GM18526 (cell line): ENCODE results near the gene SLC35E3.

Source experiments
- POLR2A ChIP-seq: IDR thresholded peaks from 3 replicates; pipeline ENCODE4 v1.6.1; 2011; ENCODE audit not compliant: insufficient read length; ENCODE audit errors: extremely low read depth

Gene SLC35E3

DNA sequence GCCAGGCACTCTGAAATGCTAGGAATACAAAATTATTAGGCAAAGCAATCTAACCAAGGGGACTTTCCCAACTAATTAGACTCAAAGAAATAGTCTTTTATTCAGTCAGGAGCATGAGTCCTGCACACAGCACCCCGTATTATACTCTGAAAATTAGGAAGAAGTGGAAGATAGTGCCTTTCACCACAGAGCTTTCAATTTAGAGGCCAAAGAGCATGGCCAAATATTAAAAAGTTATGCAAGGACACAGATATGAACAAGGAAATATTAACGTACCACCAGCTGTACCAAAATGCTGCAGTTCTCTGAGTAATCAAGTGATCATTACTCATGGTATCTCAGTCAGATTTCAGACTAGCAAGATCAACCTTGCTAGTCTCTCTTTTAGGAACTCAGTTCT, 39.4 kb downstream of the SLC35E3 start:
- TF ChIP-seq POLR2A, result no peak

DNA sequence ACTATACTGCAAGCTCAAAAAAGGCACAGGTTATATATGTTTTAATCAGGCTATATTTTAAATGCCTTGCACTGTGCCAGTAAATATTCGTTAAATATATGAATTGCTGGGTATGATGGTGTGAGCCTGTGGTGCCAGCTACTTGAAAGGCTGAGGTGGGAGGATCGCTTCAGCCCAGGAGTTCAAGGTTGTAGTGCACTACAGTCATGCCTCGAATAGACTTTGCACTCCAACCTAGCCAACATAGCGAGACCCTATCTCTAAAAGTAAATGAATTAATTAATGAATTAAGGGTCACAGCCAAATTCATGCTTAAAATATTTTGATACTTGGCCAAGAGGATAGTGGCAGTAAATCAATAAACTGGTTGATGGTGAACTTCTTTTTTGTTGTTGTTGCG, 39.8 kb downstream of the SLC35E3 start:
- TF ChIP-seq POLR2A, result no peak

DNA sequence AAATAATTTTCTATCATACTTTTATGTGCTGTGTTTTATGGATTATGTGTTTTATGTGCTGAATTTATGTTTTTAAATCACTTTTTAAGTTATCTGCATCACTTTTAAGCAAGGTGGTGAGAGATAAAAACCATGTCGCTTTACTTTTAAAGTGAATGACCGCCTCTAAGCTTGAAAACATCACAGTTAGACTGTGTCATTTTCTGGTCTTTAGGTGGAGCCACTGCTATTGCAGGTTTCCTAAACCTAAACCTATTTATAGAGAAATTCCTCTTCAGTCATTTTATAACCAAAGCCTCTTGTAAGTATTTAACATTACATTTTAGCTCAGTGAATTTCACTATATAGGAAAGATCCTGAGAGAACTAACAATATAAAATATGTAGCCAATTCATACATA, 41.0 kb downstream of the SLC35E3 start:
- no peak for TF ChIP-seq POLR2A

DNA sequence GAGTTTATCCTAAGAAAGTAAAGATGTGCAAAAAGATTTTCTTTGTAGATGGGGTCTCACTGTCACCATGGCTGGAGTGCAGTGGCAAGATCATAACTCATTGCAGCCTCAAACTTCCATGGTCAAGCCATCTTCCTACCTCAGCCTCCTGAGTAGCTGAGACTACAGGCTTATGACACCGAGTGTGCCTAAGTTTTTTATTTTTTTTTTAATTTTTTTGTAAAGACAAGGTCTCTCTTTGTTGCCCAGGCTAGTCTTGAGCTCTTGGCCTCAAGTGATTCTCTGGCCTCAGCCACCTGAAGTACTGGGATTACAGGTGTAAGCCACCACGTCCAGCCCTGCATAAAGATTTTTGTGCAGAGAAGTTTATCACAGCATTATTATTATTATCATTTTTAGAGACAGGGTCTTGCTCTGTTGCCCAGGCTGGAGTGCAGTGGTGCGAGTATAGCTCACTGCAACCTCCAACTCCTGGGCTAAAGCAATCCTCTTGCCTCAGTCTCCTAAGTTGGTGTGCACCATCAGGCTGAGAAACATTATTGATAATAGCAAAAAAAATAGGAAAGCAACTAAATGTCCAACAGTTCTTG, 42.7 kb downstream of the SLC35E3 start:
- no peak for TF ChIP-seq POLR2A

DNA sequence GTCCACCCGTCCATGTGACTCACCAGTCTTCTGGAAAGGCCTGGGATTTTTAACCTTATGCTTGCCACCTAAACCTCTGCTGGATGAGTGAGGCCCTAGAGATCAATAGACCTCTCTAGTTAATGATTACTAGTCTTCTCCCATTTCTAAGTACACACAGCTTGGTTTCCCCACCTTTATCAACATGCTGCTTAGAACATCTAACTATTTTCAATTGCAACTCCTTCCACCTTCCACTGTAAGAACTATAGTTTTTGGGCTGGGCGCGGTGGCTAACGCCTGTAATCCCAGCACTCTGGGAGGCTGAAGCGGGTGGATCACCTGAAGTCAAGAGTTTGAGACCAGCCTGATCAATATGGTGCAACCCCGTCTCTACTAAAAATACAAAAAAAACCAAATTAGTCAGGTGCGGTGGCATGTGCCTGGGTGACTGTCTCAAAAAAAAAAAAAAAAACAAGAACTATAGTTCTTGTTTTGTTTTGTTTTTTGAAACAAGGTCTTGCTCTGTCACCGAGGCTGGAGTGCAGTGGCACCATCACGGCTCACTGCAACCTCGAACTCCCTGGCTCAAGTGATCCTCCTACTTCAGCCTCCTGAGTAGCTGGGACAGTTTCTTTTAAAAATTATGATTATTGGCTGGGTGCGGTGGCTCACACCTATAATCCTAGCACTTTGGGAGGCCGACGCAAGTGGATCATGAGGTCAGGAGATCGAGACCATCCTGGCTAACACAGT, 43.3 kb downstream of the SLC35E3 start:
- TF ChIP-seq POLR2A, result no peak

DNA sequence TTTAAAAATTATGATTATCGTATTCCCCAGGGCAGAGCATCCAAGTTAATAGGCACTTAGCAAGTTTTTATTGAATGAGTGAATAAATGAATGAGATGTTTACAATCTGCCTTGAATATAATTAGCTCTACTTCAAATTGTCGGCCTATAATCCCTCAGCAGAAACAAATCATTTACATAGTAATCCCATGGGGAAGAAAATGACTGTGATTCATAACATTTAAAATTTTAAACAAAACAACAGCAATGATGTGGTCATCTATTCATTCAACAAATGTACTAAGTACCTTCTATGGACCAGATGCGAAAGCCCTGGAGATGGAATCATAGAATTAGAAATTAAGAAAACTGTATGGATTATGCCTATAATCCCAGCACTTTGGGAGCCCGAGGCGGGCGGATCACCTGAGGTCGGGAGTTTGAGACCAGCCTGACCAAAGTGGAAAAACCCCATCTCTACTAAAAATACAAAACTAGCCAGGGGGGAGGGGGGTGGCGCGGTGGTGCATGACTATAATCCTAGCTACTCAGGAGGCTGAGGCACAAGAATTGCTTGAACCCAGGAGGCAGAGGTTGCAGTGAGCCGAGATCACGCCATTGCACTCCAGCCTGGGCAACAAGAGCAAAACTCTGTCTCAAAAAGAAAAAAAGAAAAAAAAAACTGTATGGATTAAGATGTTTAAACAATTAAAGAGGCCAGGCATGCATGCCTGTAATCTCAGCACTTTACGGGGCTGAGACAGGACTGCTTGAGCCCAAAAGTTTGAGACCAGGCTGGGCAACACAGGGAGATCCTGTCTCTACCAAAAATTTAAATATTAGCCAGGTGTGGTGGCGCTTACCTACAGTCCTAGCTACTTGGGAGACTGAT, 44.3 kb downstream of the SLC35E3 start:
- TF ChIP-seq POLR2A, result no peak

DNA sequence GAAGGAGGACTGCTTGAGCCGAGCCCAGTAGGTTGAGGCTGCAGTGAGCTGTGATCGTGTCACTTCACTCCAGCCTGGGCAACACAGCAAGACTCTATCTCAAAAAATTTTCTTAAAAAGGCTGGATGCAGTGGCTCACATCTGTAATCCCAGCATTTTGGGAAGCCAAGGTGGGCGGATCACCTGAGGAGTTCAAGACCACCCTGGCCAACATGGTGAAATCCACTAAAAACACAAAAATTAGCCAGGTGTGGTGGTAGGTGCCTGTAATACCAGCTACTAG, 44.9 kb downstream of the SLC35E3 start:
- TF ChIP-seq POLR2A, result no peak

DNA sequence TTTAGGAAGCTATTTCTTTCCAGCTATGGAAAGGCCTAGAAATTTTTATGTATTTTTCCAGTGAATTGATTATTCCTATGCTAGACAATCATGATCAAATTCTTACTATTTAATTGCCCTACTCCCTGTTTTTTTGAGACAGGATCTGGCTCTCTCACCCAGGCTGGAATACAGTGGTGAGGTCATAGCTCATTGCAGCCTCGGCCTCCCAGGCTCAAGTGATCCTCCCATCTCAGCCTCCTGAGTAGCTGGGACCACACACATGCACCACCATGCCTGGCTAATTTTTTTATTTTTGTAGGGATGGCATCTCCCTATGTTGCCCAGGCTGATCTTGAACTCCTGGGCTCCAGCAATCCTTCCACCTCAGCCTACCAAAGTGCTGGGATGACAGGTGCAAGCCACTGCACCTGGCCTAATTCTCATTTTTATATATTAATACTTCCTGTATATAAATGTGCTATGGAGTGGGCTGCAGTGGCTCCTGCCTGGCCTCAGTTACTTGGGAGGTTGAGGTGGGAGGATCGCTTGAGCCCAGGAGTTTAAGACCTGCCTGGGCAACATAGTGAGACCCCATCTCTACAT, 46.0 kb downstream of the SLC35E3 start:
- no peak for TF ChIP-seq POLR2A

DNA sequence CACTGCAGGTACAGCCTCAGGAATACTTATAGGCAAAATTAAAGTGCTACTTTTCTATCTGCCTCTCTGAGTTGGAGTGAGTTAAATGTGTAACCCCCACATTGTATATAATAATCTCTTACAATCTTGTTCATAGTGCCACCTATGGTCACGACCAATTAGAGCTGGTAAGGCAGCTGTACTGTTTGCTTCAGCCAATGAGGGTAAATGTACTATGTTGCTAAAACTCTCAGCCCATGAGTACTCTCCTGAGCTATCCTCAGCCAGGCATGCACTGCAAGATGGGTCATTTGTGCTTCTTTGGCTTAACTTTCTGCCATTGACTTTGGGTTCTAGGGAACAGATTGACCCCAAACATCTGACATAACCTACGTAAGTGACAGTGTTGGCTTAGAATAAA, 47.0 kb downstream of the SLC35E3 start:
- TF ChIP-seq POLR2A, result no peak

DNA sequence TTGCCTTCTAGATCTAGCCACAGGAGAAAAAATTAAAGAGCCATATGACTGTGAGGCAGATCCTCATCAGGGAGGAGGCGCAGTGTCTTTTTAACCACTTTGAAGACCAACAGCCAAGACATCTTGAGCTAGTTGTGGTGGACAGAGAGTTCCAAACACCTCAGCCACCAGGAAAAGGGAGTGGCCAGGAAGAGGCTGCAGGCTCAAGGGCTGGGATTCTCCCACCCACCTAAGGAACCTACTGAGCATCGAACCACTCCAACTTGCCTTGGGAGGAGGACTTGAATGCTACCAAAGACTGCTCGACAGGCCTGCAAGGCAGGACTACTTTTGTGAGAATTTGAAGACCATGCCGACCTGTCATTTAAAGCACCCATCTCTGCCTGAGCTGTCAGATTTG, 47.5 kb downstream of the SLC35E3 start:
- no peak for TF ChIP-seq POLR2A

DNA sequence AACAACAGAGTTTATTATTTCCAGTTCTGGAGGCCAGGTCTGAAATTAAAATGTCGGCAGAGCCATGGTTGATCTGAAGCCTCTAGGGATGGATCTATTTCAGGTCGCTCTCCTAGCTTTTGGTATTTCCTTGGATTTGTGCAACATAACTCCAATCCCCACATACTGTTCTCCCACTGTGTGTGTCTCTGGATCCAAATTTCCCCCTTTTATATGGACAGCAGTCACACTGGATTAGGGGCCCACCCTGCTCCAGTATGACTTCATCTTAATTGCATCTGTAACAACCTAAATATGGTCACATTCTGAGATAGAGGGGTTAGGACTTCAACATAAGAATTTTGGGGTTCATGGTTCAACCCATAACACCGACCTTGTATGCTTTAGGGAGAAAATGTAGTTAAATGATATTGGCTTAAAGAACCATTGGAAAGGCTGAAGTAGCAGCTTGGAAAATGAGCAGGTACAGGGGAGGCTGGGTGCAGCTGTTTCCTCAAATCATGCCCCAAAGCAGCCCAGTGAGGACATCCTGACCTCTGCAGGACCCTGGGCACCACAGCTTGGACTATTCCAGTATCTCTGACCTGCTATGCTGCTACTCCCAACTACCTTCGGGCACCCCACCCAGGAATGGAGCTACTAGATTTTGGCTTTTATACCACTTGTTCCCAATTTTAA, 48.1 kb downstream of the SLC35E3 start:
- TF ChIP-seq POLR2A, result no peak

DNA sequence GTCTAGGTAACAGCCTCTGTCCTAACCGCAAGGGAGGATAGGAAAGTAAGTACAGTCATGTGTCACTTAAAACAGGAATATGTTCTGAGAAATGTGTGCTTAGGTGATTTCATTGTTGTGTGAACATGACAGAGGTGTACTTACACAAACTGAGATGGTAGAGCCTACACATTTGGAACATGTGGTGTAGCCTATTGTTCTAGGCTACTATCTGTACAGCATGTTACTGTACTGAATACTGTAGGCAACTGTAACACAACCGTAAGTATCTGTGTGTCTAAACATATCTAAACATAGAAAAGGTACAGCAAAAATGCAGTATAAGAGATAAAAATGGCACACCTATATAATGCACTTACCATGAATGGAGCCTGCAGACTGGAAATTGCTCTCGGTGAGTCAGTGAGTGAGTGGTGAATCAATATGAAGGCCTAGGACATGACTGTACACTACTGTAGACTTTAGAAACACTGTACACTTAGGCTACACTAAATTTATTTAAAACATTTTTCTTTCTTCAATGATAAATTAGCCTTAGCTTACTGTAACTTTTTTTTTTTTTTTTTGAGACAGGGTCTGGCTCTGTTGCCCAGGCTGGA, 48.8 kb downstream of the SLC35E3 start:
- TF ChIP-seq POLR2A, result no peak

DNA sequence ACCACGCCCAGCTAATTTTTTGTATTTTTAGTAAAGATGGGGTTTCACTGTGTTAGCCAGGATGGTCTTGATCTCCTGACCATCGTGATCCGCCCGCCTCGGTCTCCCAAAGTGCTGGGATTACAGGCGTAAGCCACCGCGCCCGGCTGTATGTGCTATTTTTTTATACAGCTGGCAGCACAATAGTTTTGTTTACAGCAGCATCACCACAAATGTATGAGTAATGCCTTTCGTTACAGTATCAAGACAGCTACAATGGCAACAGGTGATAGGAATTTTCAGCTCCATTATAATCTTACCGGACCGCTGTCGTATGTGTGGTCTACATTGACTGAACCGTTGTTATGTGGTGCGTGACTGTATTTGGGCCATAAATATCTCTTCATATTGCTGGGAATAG, 50.4 kb downstream of the SLC35E3 start:
- no peak for TF ChIP-seq POLR2A

DNA sequence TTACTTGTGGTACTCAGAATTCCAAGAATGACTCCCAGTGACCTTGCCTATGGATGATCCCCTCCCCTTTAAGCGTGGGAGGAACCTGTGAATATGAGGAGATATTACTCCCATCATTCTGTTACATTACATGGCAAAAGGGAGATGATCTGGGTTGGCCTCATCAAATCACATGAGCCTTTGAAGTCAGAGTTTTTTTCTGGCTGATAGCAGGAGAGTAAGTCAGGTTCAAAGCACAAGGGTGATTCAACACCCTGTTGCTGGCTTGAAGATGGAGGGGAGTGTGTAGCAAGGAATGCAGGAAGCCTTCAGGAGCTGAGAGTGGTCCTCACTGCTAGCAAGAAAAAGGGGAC, 52.9 kb downstream of the SLC35E3 start:
- no peak for TF ChIP-seq POLR2A

DNA sequence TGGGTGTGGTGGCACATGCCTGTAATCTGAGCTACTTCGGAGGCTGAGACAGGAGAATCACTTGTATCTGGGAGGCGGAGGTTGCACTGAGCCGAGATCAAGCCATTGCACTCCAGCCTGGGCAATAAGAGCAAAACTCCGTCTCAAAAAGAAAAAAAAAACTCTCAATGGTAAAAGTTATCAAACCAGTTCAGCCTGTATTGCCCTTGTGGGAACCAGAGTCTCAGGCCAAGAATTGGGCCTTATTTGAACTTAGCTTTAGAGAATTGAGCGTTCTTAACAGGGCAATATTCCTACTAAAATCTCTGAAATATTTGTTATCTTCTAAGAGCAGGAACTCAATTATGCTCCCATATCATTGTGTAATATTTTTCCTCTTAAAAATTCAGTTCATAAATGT, 54.3 kb downstream of the SLC35E3 start:
- TF ChIP-seq POLR2A, result no peak
